CD4-positive, alpha-beta T cell (primary cell): Measurements from ENCODE around the gene WFDC5. TPM values are rescaled to one million over a fixed set of nuclear protein-coding genes. Genes with fewer than 3 reads are reported as not detected.
A peak's percentile ranks its signal among the peaks of the same experiment; 100 is the strongest.
"Not testable (repeated sequence)": the region's sequence is repeated elsewhere in the genome, so short reads cannot be mapped to it uniquely, and the experiment has no call there.

Experiments used
- ATAC-seq: fragments of 200-7000 bp; cut with Tn5 transposase; one replicate; pipeline ENCODE4 v1.10.0; 2022; ENCODE audit warnings: mild to moderate bottlenecking; ENCODE audit not compliant: poor library complexity
- CTCF ChIA-PET: fragments of 350-600 bp; sonication (Branson Sonifier 250); formaldehyde crosslinking; loops from one replicate; lab custom pipeline; 2021; ENCODE audit warnings: antibody characterized with exemption, inconsistent platforms; lab: Charles Lee
- POLR2A ChIA-PET: fragments of 350-600 bp; sonication (Branson Sonifier 250); formaldehyde crosslinking; loops from one replicate; lab custom pipeline; 2021; ENCODE audit warnings: antibody characterized with exemption, inconsistent platforms; lab: Charles Lee
- DNase-seq, 14 experiments: peaks; one replicate each; pipeline ENCODE4 v3.0.0-alpha.2; 2013 to 2020; ENCODE audit warnings: mixed read lengths in 2 of 14
- H3K27ac ChIP-seq, 2 donors: one replicate each; pipeline versions ENCODE4 v1.5.1 to v1.7.0; 2013; ENCODE audit warnings: low read length in 2 of 2, low read depth in 1 of 2, mild to moderate bottlenecking in 1 of 2
- H3K27me3 ChIP-seq, 2 experiments: 1 replicate in 1 of 2; 2 replicates in 1 of 2; pipeline versions ENCODE4 v1.6.1 to v1.7.0; 2013; ENCODE audit warnings: low read length in 2 of 2, control low read depth in 1 of 2, mild to moderate bottlenecking in 1 of 2, moderate library complexity in 1 of 2; ENCODE audit not compliant: insufficient read depth in 2 of 2, control insufficient read depth in 1 of 2
- H3K36me3 ChIP-seq: one replicate; pipeline ENCODE4 v1.6.1; 2013; ENCODE audit warnings: low read length, control low read depth; ENCODE audit not compliant: insufficient read depth
- H3K4me1 ChIP-seq: one replicate; pipeline ENCODE4 v1.6.1; 2013; ENCODE audit warnings: low read length, control low read depth; ENCODE audit not compliant: insufficient read depth
- H3K4me3 ChIP-seq: one replicate; pipeline ENCODE4 v1.5.1; 2013; ENCODE audit warnings: mild to moderate bottlenecking, low read length, moderate library complexity
- H3K9me3 ChIP-seq, 2 experiments: 1 replicate in 1 of 2; 2 replicates in 1 of 2; pipeline versions ENCODE4 v1.6.1 to v1.7.0; 2013; ENCODE audit warnings: low read length in 2 of 2, mild to moderate bottlenecking in 2 of 2, control low read depth in 1 of 2, moderate library complexity in 1 of 2; ENCODE audit not compliant: control insufficient read depth in 1 of 2, insufficient read depth in 1 of 2
- H3K27ac Mint-ChIP-seq: one replicate; pipeline ENCODE4 v1.8.0; 2020; ENCODE audit warnings: mixed read lengths
- H3K27me3 Mint-ChIP-seq: one replicate; pipeline ENCODE4 v1.8.0; 2021; ENCODE audit warnings: mixed read lengths
- H3K36me3 Mint-ChIP-seq: one replicate; pipeline ENCODE4 v1.8.0; 2021; ENCODE audit warnings: low read depth, mixed read lengths
- H3K4me1 Mint-ChIP-seq: one replicate; pipeline ENCODE4 v1.8.0; 2021; ENCODE audit warnings: low read depth, mixed read lengths
- H3K4me3 Mint-ChIP-seq: one replicate; pipeline ENCODE4 v1.8.0; 2020; ENCODE audit warnings: mild to moderate bottlenecking, mixed read lengths
- H3K9me3 Mint-ChIP-seq: one replicate; pipeline ENCODE4 v1.8.0; 2020; ENCODE audit warnings: mixed read lengths
- CTCF ChIP-seq: fragments of 200-600 bp; IDR thresholded peaks from one replicate; pipeline ENCODE4 v1.8.0; 2022; ENCODE audit warnings: antibody characterized with exemption, mild to moderate bottlenecking
- intact Hi-C, 2 experiments: fragments of 100-400 bp; cut with DNase I in 1 of 2; cut with micrococcal nuclease in 1 of 2; formaldehyde crosslinking; loops; one replicate each; pipeline versions ENCODE4 v1.15.1 to v1.9.0; 2023 to 2025; cut with DNase I, micrococcal nuclease
- total RNA-seq, 174 experiments: library from RNA in 2 of 174; stranded (reverse) in 2 of 174; gene quantifications; one replicate each; pipeline ENCODE4 v1.2.3 and lab custom pipeline; 2021 to 2026

Gene WFDC5
- total RNA-seq, 2 experiments from 2014 or later, result not detected

GRCh38 chr20:45140836-45141235, 25.9 kb upstream of the WFDC5 start:
- H3K27ac ChIP-seq, result no peak overlapping the region
- H3K9me3 ChIP-seq, result no peaks in the 10 kb centered on the region
- ATAC-seq (no peak), DNase-seq (no peak)
- no peaks in the 10 kb centered on the region for H3K36me3 ChIP-seq
- peaks cover 4 to 7% of the 10 kb centered on the region in 2 experiments for H3K27me3 ChIP-seq
- Mint-ChIP-seq H3K4me3 (no peak overlapping the region), H3K27ac (no peak overlapping the region), H3K9me3 (no peaks in the 10 kb centered on the region), H3K36me3 (no peaks in the 10 kb centered on the region), H3K27me3 (peaks cover 12% of the 10 kb centered on the region), H3K4me1 (no peaks in the 10 kb centered on the region)
- intact Hi-C loops, result no loop called here
- no peak for TF ChIP-seq CTCF
- ChIA-PET CTCF (no interaction called here), POLR2A (no interaction called here)
- peaks cover 5% of the 10 kb centered on the region for H3K4me1 ChIP-seq
- no peak overlapping the region for H3K4me3 ChIP-seq

GRCh38 chr20:45139733-45140375, 24.9 kb upstream of the WFDC5 start:
- ATAC-seq, intact Hi-C loops, H3K27ac Mint-ChIP-seq, DNase-seq, H3K9me3 Mint-ChIP-seq, H3K36me3 ChIP-seq, H3K4me3 Mint-ChIP-seq, H3K4me3 ChIP-seq, H3K4me1 ChIP-seq, H3K36me3 Mint-ChIP-seq, H3K27ac ChIP-seq, H3K4me1 Mint-ChIP-seq, POLR2A ChIA-PET, H3K9me3 ChIP-seq: not testable (repeated sequence)
- H3K27me3 Mint-ChIP-seq, result peaks cover 10% of the 10 kb centered on the region
- CTCF ChIA-PET, result interaction anchor here (1.5 kb wide), 1 partner anchor 8 kb away, joined by 3 read pairs; no protein-coding TSS in a partner anchor
- H3K27me3 ChIP-seq, result peaks cover 10 to 17% of the 10 kb centered on the region in 2 experiments

GRCh38 chr20:45138561-45139300, 23.8 kb upstream of the WFDC5 start:
- ChIA-PET CTCF (interaction anchor here (1.5 kb wide), 1 partner anchor 9 kb away, joined by 3 read pairs; no protein-coding TSS in a partner anchor), POLR2A (no interaction called here)
- no peak overlapping the region for H3K4me3 Mint-ChIP-seq
- H3K27ac Mint-ChIP-seq, result no peak overlapping the region
- Histone ChIP-seq H3K4me3 (no peak overlapping the region), H3K4me1 (peaks cover 5% of the 10 kb centered on the region), H3K27me3 (peaks cover 10 to 23% of the 10 kb centered on the region in 2 experiments), H3K27ac (no peak overlapping the region), H3K36me3 (no peaks in the 10 kb centered on the region), H3K9me3 (peaks cover 6 to 9% of the 10 kb centered on the region in 2 experiments)
- no peaks in the 10 kb centered on the region for H3K9me3 Mint-ChIP-seq
- H3K36me3 Mint-ChIP-seq, result no peaks in the 10 kb centered on the region
- DNase-seq, result peak; percentile 11 to 60 (median 26)
- no peak for ATAC-seq
- intact Hi-C loops, result no loop called here
- peak; percentile 25 for TF ChIP-seq CTCF
- H3K4me1 Mint-ChIP-seq, result no peaks in the 10 kb centered on the region
- H3K27me3 Mint-ChIP-seq, result peaks cover 18% of the 10 kb centered on the region
